ENCODE results near the gene SLC38A1. TPM values are rescaled to one million over a fixed set of nuclear protein-coding genes. Genes with fewer than 3 reads are reported as not detected.

Gene SLC38A1
- polyA plus RNA-seq, 4 donors = 3.6 to 50.8 (median 21.6) TPM

DNA sequence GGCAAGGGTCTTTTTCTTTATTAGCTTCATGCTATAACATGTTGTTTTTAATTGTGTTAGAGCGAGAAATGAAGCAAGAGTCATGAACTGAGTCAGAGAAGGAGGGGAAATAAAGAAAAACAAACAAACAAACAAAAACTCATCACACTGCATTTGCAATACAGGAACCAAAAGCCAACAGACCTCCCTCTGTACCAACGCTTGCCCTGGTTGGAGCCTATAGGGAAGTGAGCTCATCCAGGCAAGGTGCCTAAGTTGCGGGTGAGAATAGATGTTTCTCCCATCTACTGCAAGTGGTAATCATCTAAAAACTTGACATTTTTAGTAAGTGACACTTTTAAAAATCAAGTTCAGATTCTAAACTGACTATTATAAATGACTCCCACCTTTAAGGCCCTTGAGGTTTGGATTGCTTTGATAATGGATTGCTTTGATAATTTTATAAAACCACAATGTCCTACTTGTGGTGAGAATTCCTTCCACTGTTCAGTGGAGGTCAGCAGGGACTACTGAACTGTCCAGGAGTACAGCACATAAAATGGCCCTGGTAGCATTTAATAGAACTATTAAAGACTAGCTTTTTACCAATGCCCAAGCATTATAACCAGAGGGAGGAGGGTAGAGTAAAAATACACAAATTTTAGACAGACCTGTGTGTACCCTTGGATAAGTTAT lies 31.3 kb downstream of the SLC38A1 start:
- FAIRE-seq = no peak
- 94 to 99% (median 95%) methylated on average over 3 of the region's 3 CpGs for WGBS, 3 donors

DNA sequence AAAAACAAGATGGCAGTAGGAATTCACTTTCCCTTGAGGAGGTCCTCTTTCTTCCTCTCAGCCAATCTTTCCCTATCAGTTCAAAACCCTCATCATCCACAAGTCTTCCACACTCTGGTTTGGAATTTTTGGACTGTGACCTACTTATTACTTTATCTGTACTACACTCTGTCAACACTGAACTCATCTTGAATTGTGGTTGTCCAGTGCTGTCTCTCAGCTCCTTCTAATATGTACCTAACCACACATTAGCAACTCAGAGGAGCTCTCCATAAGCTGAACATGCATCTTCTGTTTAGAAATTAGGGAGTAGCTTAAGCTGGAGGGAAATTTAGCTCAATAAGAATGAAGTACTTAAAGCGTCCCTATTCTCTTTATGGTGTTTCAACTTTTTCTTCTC lies 34.8 kb downstream of the SLC38A1 start:
- 94% methylated on average over 1 of the region's 1 CpG for WGBS, 3 donors

More for the DNA sequence above, 31.3 kb downstream of the SLC38A1 start:
- H3K27me3 ChIP-seq (ENCODE audit: control insufficient read depth in 3 of 3, insufficient read depth in 3 of 3, low read length in 3 of 3) = no peaks in the 10 kb centered on the region
- peak overlapping the region in 1 of 3 donors; percentile 1 for H3K4me3 ChIP-seq (ENCODE audit: low read depth in 1 of 3, low read length in 3 of 3)
- H3K36me3 ChIP-seq (ENCODE audit: control insufficient read depth in 3 of 3, insufficient read depth in 2 of 3, low read depth in 1 of 3, low read length in 3 of 3) = peaks cover 3 to 10% (median 3%) of the 10 kb centered on the region in 3 donors
- H3K9me3 ChIP-seq (ENCODE audit: control insufficient read depth in 2 of 2, insufficient read depth in 1 of 2, low read depth in 1 of 2, low read length in 1 of 2) = no peaks in the 10 kb centered on the region
- no peak overlapping the region for H3K27ac ChIP-seq (ENCODE audit: low read depth in 1 of 3, low read length in 2 of 3)
- no peak for DNase-seq
- H3K4me1 ChIP-seq (ENCODE audit: control insufficient read depth in 3 of 3, insufficient read depth in 2 of 3, low read depth in 1 of 3, low read length in 2 of 3) = no peaks in the 10 kb centered on the region

DNA sequence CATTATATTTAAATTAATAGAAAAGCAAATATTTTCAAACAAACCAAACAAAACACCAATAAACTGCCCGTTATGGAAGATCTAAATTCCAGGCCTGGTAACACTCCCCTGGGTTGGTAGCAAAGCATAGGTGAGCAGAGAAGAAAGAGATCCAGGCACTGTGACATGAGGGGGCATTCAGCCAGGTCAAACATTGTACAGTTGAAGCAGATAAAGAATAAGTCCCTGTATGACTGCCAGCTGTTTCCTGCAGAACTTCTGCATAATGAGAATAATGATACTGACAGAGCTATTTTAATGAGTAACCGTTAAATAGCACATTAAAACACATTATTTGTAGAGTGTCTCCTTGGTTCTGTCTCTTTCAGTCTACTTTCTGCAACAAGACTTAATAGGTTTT lies 35.4 kb downstream of the SLC38A1 start:
- WGBS, 3 donors = 62 to 80% (median 64%) methylated on average over 2 of the region's 2 CpGs
- peaks cover under 1 to 4% (median 3%) of the 10 kb centered on the region in 3 donors for H3K36me3 ChIP-seq (ENCODE audit: control insufficient read depth in 3 of 3, insufficient read depth in 2 of 3, low read depth in 1 of 3, low read length in 3 of 3)

More for the DNA sequence above, 34.8 kb downstream of the SLC38A1 start:
- no peak overlapping the region for H3K4me3 ChIP-seq (ENCODE audit: low read depth in 1 of 3, low read length in 3 of 3)
- H3K36me3 ChIP-seq (ENCODE audit: control insufficient read depth in 3 of 3, insufficient read depth in 2 of 3, low read depth in 1 of 3, low read length in 3 of 3) = peaks cover 3 to 6% (median 3%) of the 10 kb centered on the region in 3 donors
- DNase-seq = no peak
- no peaks in the 10 kb centered on the region for H3K4me1 ChIP-seq (ENCODE audit: control insufficient read depth in 3 of 3, insufficient read depth in 2 of 3, low read depth in 1 of 3, low read length in 2 of 3)
- H3K9me3 ChIP-seq (ENCODE audit: control insufficient read depth in 2 of 2, insufficient read depth in 1 of 2, low read depth in 1 of 2, low read length in 1 of 2) = no peaks in the 10 kb centered on the region
- FAIRE-seq = no peak
- no peaks in the 10 kb centered on the region for H3K27me3 ChIP-seq (ENCODE audit: control insufficient read depth in 3 of 3, insufficient read depth in 3 of 3, low read length in 3 of 3)
- no peak overlapping the region for H3K27ac ChIP-seq (ENCODE audit: low read depth in 1 of 3, low read length in 2 of 3)

DNA sequence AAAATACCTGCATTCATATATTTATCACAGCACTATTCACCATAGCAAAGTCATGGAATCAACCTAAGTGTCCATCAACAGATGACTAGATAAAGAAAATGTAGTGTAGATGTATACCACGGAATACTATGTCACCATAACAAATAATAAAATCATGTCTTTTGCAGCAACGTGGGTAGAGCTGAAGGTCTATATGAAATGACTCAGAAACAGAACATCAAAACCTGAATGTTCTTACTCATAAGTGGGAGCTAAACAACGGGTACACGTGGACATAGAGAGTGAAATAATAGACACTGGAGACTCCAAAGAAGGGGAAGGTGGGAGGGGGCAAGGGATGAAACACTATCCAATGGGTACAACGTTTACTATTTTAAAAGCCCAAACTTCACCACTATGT lies 37.9 kb downstream of the SLC38A1 start:
- H3K9me3 ChIP-seq (ENCODE audit: control insufficient read depth in 2 of 2, insufficient read depth in 1 of 2, low read depth in 1 of 2, low read length in 1 of 2) = no peaks in the 10 kb centered on the region
- FAIRE-seq (no peak), DNase-seq (no peak)
- peaks cover 0 to 5% (median 3%) of the 10 kb centered on the region in 3 donors for H3K36me3 ChIP-seq (ENCODE audit: control insufficient read depth in 3 of 3, insufficient read depth in 2 of 3, low read depth in 1 of 3, low read length in 3 of 3)
- 78 to 88% (median 87%) methylated on average over 5 of the region's 5 CpGs for whole genome bisulfite sequencing, 3 donors
- H3K4me1 ChIP-seq (ENCODE audit: control insufficient read depth in 3 of 3, insufficient read depth in 2 of 3, low read depth in 1 of 3, low read length in 2 of 3) = no peaks in the 10 kb centered on the region
- H3K27me3 ChIP-seq (ENCODE audit: control insufficient read depth in 3 of 3, insufficient read depth in 3 of 3, low read length in 3 of 3) = no peaks in the 10 kb centered on the region
- no peak overlapping the region for H3K27ac ChIP-seq (ENCODE audit: low read depth in 1 of 3, low read length in 2 of 3)
- no peak overlapping the region for H3K4me3 ChIP-seq (ENCODE audit: low read depth in 1 of 3, low read length in 3 of 3)

More for the DNA sequence above, 35.4 kb downstream of the SLC38A1 start:
- no peak overlapping the region for H3K27ac ChIP-seq (ENCODE audit: low read depth in 1 of 3, low read length in 2 of 3)
- H3K4me3 ChIP-seq (ENCODE audit: low read depth in 1 of 3, low read length in 3 of 3) = no peak overlapping the region
- DNase-seq (no peak), FAIRE-seq (no peak)
- no peaks in the 10 kb centered on the region for H3K9me3 ChIP-seq (ENCODE audit: control insufficient read depth in 2 of 2, insufficient read depth in 1 of 2, low read depth in 1 of 2, low read length in 1 of 2)
- no peaks in the 10 kb centered on the region for H3K4me1 ChIP-seq (ENCODE audit: control insufficient read depth in 3 of 3, insufficient read depth in 2 of 3, low read depth in 1 of 3, low read length in 2 of 3)
- H3K27me3 ChIP-seq (ENCODE audit: control insufficient read depth in 3 of 3, insufficient read depth in 3 of 3, low read length in 3 of 3) = no peaks in the 10 kb centered on the region

DNA sequence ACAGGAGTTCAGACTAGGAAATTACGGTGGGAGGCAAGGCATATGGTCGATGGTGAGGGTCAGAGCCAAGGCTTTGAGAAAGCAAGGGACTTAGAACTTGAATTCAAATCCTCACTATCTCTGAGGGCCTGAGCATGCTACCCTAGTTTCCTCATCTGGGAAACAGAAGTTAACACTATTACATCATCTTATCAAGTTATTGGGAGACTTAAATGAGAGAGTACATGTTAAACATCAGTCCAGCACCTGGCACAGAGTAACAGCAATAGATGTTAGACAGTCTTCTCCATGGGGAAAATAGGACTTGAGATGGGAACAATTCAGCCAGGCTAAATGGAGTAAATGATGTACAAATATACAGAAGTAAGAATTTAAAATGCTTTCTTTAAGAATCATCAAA lies 38.5 kb downstream of the SLC38A1 start:
- no peak overlapping the region for H3K4me3 ChIP-seq (ENCODE audit: low read depth in 1 of 3, low read length in 3 of 3)
- DNase-seq = no peak
- H3K36me3 ChIP-seq (ENCODE audit: control insufficient read depth in 3 of 3, insufficient read depth in 2 of 3, low read depth in 1 of 3, low read length in 3 of 3) = peaks cover 0 to 8% (median 3%) of the 10 kb centered on the region in 3 donors
- WGBS, 3 donors = 93 to 98% (median 95%) methylated on average over 2 of the region's 2 CpGs
- H3K27ac ChIP-seq (ENCODE audit: low read depth in 1 of 3, low read length in 2 of 3) = no peak overlapping the region
- no peak for FAIRE-seq
- H3K9me3 ChIP-seq (ENCODE audit: control insufficient read depth in 2 of 2, insufficient read depth in 1 of 2, low read depth in 1 of 2, low read length in 1 of 2) = no peaks in the 10 kb centered on the region
- H3K4me1 ChIP-seq (ENCODE audit: control insufficient read depth in 3 of 3, insufficient read depth in 2 of 3, low read depth in 1 of 3, low read length in 2 of 3) = no peaks in the 10 kb centered on the region
- H3K27me3 ChIP-seq (ENCODE audit: control insufficient read depth in 3 of 3, insufficient read depth in 3 of 3, low read length in 3 of 3) = no peaks in the 10 kb centered on the region

DNA sequence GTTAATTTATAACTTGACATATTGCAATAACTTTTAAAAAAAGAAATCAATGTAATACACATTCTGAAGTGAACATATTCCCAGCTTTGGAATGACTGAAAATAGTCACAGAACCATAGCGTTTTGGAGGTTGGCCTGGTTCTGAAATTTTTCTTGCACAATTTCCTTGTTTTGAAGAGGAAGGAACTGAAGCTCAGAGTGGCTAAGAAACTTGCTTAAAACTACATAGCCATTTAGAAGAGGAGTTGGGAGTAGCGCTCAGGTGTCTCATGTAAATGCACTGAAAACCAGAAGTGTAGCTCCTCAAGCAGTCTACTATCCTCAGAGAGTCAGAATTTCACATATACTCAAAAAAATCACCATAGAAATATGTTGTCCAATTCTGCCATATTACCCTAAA lies 41.2 kb downstream of the SLC38A1 start:
- DNase-seq (no peak), FAIRE-seq (no peak)
- Histone ChIP-seq H3K4me3 (ENCODE audit: low read depth in 1 of 3, low read length in 3 of 3) (no peak overlapping the region), H3K36me3 (ENCODE audit: control insufficient read depth in 3 of 3, insufficient read depth in 2 of 3, low read depth in 1 of 3, low read length in 3 of 3) (peaks cover 3 to 16% (median 5%) of the 10 kb centered on the region in 3 donors), H3K27me3 (ENCODE audit: control insufficient read depth in 3 of 3, insufficient read depth in 3 of 3, low read length in 3 of 3) (no peaks in the 10 kb centered on the region), H3K27ac (ENCODE audit: low read depth in 1 of 3, low read length in 2 of 3) (no peak overlapping the region), H3K9me3 (ENCODE audit: control insufficient read depth in 2 of 2, insufficient read depth in 1 of 2, low read depth in 1 of 2, low read length in 1 of 2) (no peaks in the 10 kb centered on the region), H3K4me1 (ENCODE audit: control insufficient read depth in 3 of 3, insufficient read depth in 2 of 3, low read depth in 1 of 3, low read length in 2 of 3) (no peaks in the 10 kb centered on the region)
- 73 to 91% (median 81%) methylated on average over 2 of the region's 2 CpGs for WGBS, 3 donors

DNA sequence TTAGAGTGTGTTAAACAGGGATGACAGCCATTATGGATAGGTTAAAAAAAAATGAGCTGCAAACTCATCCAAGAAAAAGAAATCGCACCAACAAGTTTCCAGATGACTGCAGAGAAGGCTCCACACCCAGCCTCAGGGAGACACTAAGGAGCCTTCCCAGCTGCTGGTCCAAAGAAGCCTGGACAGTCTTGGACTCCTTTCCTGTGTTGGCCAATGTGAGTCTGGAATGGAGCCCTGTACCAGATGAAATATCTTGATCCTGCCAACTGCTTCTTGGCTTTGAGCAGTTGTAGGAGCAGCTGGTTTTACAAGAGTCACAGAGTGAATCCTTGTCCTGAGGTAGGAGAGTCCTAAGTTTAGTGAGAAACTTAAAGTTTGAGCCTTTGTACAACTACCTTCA lies 44.5 kb downstream of the SLC38A1 start:
- DNase-seq (no peak), FAIRE-seq (no peak)
- H3K27ac ChIP-seq (ENCODE audit: low read depth in 1 of 3, low read length in 2 of 3) = no peak overlapping the region
- no peaks in the 10 kb centered on the region for H3K27me3 ChIP-seq (ENCODE audit: control insufficient read depth in 3 of 3, insufficient read depth in 3 of 3, low read length in 3 of 3)
- peaks cover 4 to 12% (median 11%) of the 10 kb centered on the region in 3 donors for H3K4me1 ChIP-seq (ENCODE audit: control insufficient read depth in 3 of 3, insufficient read depth in 2 of 3, low read depth in 1 of 3, low read length in 2 of 3)
- WGBS, 3 donors = 63 to 96% (median 81%) methylated on average over 1 of the region's 1 CpG
- peaks cover 3 to 14% (median 5%) of the 10 kb centered on the region in 3 donors for H3K36me3 ChIP-seq (ENCODE audit: control insufficient read depth in 3 of 3, insufficient read depth in 2 of 3, low read depth in 1 of 3, low read length in 3 of 3)
- no peaks in the 10 kb centered on the region for H3K9me3 ChIP-seq (ENCODE audit: control insufficient read depth in 2 of 2, insufficient read depth in 1 of 2, low read depth in 1 of 2, low read length in 1 of 2)
- H3K4me3 ChIP-seq (ENCODE audit: low read depth in 1 of 3, low read length in 3 of 3) = no peak overlapping the region

DNA sequence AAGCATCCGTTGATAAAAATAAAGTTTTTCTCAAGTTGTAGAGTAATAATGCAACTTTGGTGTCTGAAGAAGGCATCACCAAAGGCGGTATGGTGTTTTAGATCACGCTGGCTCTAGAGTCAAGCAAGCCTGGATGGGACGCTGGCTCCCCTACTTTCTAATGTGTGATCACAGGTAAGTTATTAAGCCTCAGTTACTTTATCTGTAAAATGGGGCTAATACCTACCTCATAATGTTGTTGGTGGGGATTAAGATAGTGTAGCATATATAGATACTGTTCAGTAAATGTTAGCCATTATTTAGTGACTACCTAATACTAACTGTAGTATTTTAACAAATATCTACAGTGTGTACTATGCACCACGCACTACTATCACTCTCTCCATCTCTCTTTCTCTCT lies 45.8 kb downstream of the SLC38A1 start:
- H3K27me3 ChIP-seq (ENCODE audit: control insufficient read depth in 3 of 3, insufficient read depth in 3 of 3, low read length in 3 of 3) = no peaks in the 10 kb centered on the region
- DNase-seq (no peak), FAIRE-seq (no peak)
- H3K36me3 ChIP-seq (ENCODE audit: control insufficient read depth in 3 of 3, insufficient read depth in 2 of 3, low read depth in 1 of 3, low read length in 3 of 3) = peaks cover 2 to 14% (median 3%) of the 10 kb centered on the region in 3 donors
- H3K4me1 ChIP-seq (ENCODE audit: control insufficient read depth in 3 of 3, insufficient read depth in 2 of 3, low read depth in 1 of 3, low read length in 2 of 3) = peaks cover 4 to 17% (median 13%) of the 10 kb centered on the region in 3 donors
- WGBS, 3 donors = 80 to 85% (median 83%) methylated on average over 5 of the region's 5 CpGs
- H3K4me3 ChIP-seq (ENCODE audit: low read depth in 1 of 3, low read length in 3 of 3) = no peak overlapping the region
- no peak overlapping the region for H3K27ac ChIP-seq (ENCODE audit: low read depth in 1 of 3, low read length in 2 of 3)
- H3K9me3 ChIP-seq (ENCODE audit: control insufficient read depth in 2 of 2, insufficient read depth in 1 of 2, low read depth in 1 of 2, low read length in 1 of 2) = no peaks in the 10 kb centered on the region

DNA sequence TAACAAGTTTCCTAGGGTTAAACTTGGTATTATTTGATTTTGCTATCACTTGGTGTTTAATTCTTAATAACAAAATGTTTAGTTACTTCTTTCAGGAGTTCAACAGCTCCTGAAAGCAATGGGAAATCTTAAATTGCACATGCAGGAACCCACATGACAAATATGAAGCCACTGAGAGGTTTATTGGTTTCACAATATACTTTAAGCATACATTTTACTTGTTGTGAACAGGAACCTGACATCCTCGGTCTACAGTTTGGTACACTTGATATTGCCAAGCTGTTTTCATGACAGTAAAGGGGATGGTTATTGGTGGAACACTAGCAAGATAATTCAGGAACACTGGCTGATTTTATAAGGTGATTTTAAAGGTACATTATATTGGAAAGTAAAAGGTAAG lies 46.2 kb downstream of the SLC38A1 start:
- H3K9me3 ChIP-seq (ENCODE audit: control insufficient read depth in 2 of 2, insufficient read depth in 1 of 2, low read depth in 1 of 2, low read length in 1 of 2) = no peaks in the 10 kb centered on the region
- H3K27ac ChIP-seq (ENCODE audit: low read depth in 1 of 3, low read length in 2 of 3) = no peak overlapping the region

More for the DNA sequence above, 46.2 kb downstream of the SLC38A1 start:
- H3K36me3 ChIP-seq (ENCODE audit: control insufficient read depth in 3 of 3, insufficient read depth in 2 of 3, low read depth in 1 of 3, low read length in 3 of 3) = peaks cover 2 to 14% (median 3%) of the 10 kb centered on the region in 3 donors
- FAIRE-seq (no peak), DNase-seq (no peak)
- 62 to 84% (median 78%) methylated on average over 1 of the region's 1 CpG for WGBS, 3 donors
- no peak overlapping the region for H3K4me3 ChIP-seq (ENCODE audit: low read depth in 1 of 3, low read length in 3 of 3)
- H3K4me1 ChIP-seq (ENCODE audit: control insufficient read depth in 3 of 3, insufficient read depth in 2 of 3, low read depth in 1 of 3, low read length in 2 of 3) = peaks cover 4 to 17% (median 13%) of the 10 kb centered on the region in 3 donors
- no peaks in the 10 kb centered on the region for H3K27me3 ChIP-seq (ENCODE audit: control insufficient read depth in 3 of 3, insufficient read depth in 3 of 3, low read length in 3 of 3)

Measured in small intestine (tissue), 7 donors.